BJ (cell line): ENCODE measurements around the gene NR1H2. TPM values are rescaled to one million over a fixed set of nuclear protein-coding genes. Genes with fewer than 3 reads are reported as not detected.

Experiments
- CTCF ChIA-PET: fragments of 350-600 bp; formaldehyde crosslinking; extraction: SDS; loops from one replicate; lab custom pipeline; 2021; ENCODE audit warnings: antibody characterized with exemption, inconsistent platforms; lab: Yijun Ruan, JAX
- POLR2A ChIA-PET: fragments of 300-600 bp; sonication (Branson Sonifier 250); formaldehyde crosslinking; extraction: SDS; loops from one replicate; lab custom pipeline; 2021; ENCODE audit warnings: antibody characterized with exemption; lab: Charles Lee
- DNase-seq: peaks from one replicate; pipeline ENCODE4 v3.0.0-alpha.2; 2011; ENCODE audit warnings: low read depth
- H3K27me3 ChIP-seq: 2 replicates; pipeline ENCODE4 v1.6.0; 2011; ENCODE audit warnings: low read length; ENCODE audit not compliant: control insufficient read depth, insufficient read depth
- H3K36me3 ChIP-seq: 2 replicates; pipeline ENCODE4 v1.5.1; 2011; ENCODE audit warnings: low read length; ENCODE audit not compliant: control insufficient read depth, insufficient read depth
- H3K4me3 ChIP-seq: 2 replicates; pipeline ENCODE4 v1.5.1; 2011; ENCODE audit warnings: low read depth, mild to moderate bottlenecking, control low read depth, low read length
- polyA plus RNA-seq: library from polyadenylated mRNA; depleted of rRNA; stranded (reverse); fragments of >200 nt; gene quantifications from 2 replicates; pipeline ENCODE4 v1.2.3, GENCODE V29; 2011
- TF ChIP-seq, protein P1 (sequence below): IDR thresholded peaks from 2 replicates; pipeline ENCODE4 v1.5.1; 2011; ENCODE audit warnings: low read depth, mild to moderate bottlenecking, control low read depth, inconsistent platforms, low read length, moderate library complexity; ENCODE audit not compliant: insufficient read depth

NR1H2 gene
- polyA plus RNA-seq, 1 experiment: 78.4 TPM

GRCh38 chr19:50419022-50419579, 42.8 kb downstream of the NR1H2 start:
- Histone ChIP-seq H3K4me3 (no peak overlapping the region), H3K27me3 (peaks cover 2% of the 10 kb centered on the region), H3K36me3 (no peaks in the 10 kb centered on the region)
- TF ChIP-seq, protein P1, sequence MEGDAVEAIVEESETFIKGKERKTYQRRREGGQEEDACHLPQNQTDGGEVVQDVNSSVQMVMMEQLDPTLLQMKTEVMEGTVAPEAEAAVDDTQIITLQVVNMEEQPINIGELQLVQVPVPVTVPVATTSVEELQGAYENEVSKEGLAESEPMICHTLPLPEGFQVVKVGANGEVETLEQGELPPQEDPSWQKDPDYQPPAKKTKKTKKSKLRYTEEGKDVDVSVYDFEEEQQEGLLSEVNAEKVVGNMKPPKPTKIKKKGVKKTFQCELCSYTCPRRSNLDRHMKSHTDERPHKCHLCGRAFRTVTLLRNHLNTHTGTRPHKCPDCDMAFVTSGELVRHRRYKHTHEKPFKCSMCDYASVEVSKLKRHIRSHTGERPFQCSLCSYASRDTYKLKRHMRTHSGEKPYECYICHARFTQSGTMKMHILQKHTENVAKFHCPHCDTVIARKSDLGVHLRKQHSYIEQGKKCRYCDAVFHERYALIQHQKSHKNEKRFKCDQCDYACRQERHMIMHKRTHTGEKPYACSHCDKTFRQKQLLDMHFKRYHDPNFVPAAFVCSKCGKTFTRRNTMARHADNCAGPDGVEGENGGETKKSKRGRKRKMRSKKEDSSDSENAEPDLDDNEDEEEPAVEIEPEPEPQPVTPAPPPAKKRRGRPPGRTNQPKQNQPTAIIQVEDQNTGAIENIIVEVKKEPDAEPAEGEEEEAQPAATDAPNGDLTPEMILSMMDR: no peak
- ChIA-PET CTCF (interaction anchor here (0.8 kb wide), 1 partner anchor 9 kb away, joined by 3 read pairs; no protein-coding TSS in a partner anchor), POLR2A (no interaction called here)
- DNase-seq: no peak

DNA sequence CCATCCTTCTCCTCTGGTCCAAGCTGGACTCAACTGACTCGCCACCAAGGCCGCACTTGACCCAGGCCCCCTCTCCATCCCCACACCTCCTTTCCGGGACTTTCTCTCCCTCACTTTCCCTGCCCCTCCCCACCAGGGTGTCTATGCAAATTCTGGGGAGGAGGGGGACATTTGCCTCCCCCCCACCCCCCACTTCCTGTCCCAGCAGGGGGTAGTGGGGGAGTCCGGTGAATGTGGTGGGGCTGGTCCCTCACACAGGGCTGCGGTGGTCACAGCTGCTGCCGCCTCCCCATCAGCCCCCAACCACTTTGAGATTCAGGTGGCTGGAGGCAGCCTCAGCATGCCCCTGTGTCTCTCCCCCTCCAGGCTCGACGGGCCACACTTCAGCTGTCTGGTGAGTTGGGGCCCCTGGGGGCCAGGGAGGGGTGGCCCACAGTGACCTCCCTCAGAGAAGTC, 43.4 kb downstream of the NR1H2 start:
- H3K27me3 ChIP-seq: peaks cover 2% of the 10 kb centered on the region
- no peak for DNase-seq
- H3K4me3 ChIP-seq: no peak overlapping the region
- ChIA-PET POLR2A (no interaction called here), CTCF (no interaction called here)
- TF ChIP-seq, protein P1: no peak
- no peaks in the 10 kb centered on the region for H3K36me3 ChIP-seq

DNA sequence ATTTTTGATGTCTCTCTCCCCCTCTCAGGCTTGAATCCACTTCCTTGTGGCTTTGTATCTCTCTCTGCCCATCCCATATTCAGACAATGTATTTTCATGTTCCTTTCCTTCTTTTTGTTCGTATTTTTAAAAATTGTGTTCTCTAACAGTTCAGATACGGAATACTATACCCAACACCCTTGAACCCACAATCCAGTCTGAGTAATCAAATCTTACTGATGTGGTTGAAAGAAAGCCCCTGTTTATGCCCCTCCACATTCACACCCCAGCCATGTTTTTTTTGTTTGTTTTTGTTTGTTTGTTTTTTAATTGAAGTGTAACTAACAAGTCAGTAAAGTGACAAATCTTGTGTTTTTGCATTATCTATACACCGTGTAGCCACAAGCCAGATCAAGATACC, 43.9 kb downstream of the NR1H2 start:
- Histone ChIP-seq H3K27me3 (peaks cover 2% of the 10 kb centered on the region), H3K4me3 (no peak overlapping the region), H3K36me3 (no peaks in the 10 kb centered on the region)
- TF ChIP-seq, protein P1: no peak
- POLR2A ChIA-PET: no interaction called here
- DNase-seq: no peak
- CTCF ChIA-PET: interaction anchor here (2.0 kb wide), 1 partner anchor 10 kb away, joined by 5 read pairs; no protein-coding TSS in a partner anchor

DNA sequence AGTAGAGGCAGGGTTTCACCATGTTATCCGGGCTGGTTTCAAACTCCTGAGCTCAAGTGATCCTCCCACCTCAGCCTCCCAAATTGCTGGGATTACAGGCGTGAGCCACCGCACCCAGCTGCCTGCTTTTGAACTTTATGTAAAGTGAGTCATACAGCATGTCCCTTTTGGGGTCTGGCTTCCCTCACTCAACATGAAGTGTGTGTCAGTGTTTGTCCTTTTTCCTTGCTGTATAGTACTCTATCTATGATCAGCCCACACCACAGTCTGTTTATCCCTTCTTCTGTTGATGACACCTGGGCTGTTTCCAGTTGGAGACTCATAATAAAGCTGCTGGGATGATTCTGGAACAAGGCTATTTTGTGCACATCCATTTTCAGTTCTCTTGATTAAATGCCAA, 44.6 kb downstream of the NR1H2 start:
- CTCF ChIA-PET: interaction anchor here (2.0 kb wide), 1 partner anchor 11 kb away, joined by 5 read pairs; no protein-coding TSS in a partner anchor

GRCh38 chr19:50422397-50423278, 46.4 kb downstream of the NR1H2 start:
- Histone ChIP-seq H3K36me3 (no peaks in the 10 kb centered on the region), H3K27me3 (peaks cover 2% of the 10 kb centered on the region), H3K4me3 (no peak overlapping the region)
- POLR2A ChIA-PET: no interaction called here
- DNase-seq: no peak
- CTCF ChIA-PET: interaction anchor here (1.1 kb wide), 1 partner anchor 12 kb away, joined by 3 read pairs; no protein-coding TSS in a partner anchor
- TF ChIP-seq, protein P1: no peak

More for the DNA sequence above, 44.6 kb downstream of the NR1H2 start:
- H3K36me3 ChIP-seq: no peaks in the 10 kb centered on the region
- peaks cover 2% of the 10 kb centered on the region for H3K27me3 ChIP-seq
- POLR2A ChIA-PET: no interaction called here
- no peak for DNase-seq
- TF ChIP-seq, protein P1: no peak
- H3K4me3 ChIP-seq: no peak overlapping the region
